Hepatocyte (in vitro differentiated cells): Measurements from ENCODE around the gene RPRD2.

Experiments
- EZH2 ChIP-seq: fragments of 200-600 bp; sonication (generic); IDR thresholded peaks from 2 replicates; pipeline ENCODE4 v1.6.1; 2016; ENCODE audit warnings: antibody characterized with exemption, mild to moderate bottlenecking, borderline replicate concordance
- EZH2phosphoT487 ChIP-seq: fragments of 200-600 bp; sonication (generic); IDR thresholded peaks from one replicate; pipeline ENCODE4 v1.6.1; 2018; ENCODE audit warnings: antibody characterized with exemption, mild to moderate bottlenecking, low read depth, moderate library complexity; ENCODE audit not compliant: unreplicated experiment, severe bottlenecking
- TF ChIP-seq, protein P1 (sequence below): fragments of 200-600 bp; sonication (generic); IDR thresholded peaks from 2 replicates; pipeline ENCODE4 v1.5.1; 2016; ENCODE audit warnings: antibody characterized with exemption, mild to moderate bottlenecking; ENCODE audit not compliant: poor library complexity

DNA sequence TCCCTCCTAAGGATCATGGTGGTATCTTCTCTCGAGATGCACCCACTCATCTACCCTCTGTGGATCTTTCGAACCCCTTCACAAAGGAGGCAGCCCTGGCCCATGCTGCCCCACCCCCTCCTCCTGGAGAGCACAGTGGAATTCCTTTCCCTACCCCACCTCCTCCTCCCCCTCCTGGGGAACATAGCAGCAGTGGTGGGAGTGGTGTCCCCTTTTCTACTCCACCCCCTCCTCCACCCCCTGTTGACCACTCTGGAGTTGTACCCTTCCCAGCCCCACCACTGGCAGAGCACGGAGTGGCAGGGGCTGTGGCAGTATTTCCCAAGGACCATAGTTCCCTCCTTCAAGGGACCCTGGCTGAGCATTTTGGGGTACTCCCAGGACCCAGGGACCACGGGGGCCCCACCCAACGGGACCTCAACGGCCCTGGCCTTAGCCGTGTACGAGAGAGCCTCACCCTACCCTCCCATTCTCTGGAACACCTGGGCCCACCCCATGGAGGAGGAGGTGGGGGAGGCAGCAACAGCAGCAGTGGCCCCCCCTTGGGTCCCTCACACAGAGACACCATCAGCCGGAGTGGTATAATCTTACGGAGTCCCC lies 108.8 kb downstream of the RPRD2 start:
- TF ChIP-seq, protein P1, sequence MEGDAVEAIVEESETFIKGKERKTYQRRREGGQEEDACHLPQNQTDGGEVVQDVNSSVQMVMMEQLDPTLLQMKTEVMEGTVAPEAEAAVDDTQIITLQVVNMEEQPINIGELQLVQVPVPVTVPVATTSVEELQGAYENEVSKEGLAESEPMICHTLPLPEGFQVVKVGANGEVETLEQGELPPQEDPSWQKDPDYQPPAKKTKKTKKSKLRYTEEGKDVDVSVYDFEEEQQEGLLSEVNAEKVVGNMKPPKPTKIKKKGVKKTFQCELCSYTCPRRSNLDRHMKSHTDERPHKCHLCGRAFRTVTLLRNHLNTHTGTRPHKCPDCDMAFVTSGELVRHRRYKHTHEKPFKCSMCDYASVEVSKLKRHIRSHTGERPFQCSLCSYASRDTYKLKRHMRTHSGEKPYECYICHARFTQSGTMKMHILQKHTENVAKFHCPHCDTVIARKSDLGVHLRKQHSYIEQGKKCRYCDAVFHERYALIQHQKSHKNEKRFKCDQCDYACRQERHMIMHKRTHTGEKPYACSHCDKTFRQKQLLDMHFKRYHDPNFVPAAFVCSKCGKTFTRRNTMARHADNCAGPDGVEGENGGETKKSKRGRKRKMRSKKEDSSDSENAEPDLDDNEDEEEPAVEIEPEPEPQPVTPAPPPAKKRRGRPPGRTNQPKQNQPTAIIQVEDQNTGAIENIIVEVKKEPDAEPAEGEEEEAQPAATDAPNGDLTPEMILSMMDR, result no peak
- TF ChIP-seq EZH2 (no peak), EZH2phosphoT487 (no peak)
